HL-60 (cell line): ENCODE data around the gene WDFY1.

Source experiments
- TF ChIP-seq, protein P1 (sequence below): IDR thresholded peaks from 2 replicates; pipeline ENCODE4 v1.6.1; 2012; ENCODE audit warnings: low read depth; ENCODE audit not compliant: insufficient replicate concordance
- TF ChIP-seq, protein P2 (sequence below): IDR thresholded peaks from one replicate; pipeline ENCODE4 v1.5.1; 2011; ENCODE audit warnings: low read length, control low read depth, inconsistent platforms; ENCODE audit not compliant: insufficient read depth

DNA sequence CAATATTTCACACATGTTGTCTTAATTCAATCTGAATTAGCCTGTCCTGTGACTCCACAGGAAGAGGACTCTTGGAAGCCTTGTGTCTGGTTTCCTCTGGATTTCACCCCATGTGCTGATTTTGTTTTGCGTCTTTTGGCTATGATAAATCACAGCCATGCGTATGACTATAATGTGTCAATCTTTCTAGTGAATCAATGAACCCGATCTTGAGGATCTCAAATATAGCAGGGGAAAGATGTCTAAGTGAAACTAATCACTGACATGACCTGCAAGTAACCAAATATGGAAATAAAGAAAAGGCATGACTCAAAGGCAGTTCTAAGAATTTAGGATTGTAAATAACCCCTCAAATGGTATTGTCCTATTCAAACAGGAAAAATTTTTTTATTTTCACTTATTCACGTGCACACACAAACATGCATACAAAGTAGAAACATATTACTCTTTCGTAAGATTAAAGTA lies 8.2 kb downstream of the WDFY1 start:
- TF ChIP-seq, protein P1, sequence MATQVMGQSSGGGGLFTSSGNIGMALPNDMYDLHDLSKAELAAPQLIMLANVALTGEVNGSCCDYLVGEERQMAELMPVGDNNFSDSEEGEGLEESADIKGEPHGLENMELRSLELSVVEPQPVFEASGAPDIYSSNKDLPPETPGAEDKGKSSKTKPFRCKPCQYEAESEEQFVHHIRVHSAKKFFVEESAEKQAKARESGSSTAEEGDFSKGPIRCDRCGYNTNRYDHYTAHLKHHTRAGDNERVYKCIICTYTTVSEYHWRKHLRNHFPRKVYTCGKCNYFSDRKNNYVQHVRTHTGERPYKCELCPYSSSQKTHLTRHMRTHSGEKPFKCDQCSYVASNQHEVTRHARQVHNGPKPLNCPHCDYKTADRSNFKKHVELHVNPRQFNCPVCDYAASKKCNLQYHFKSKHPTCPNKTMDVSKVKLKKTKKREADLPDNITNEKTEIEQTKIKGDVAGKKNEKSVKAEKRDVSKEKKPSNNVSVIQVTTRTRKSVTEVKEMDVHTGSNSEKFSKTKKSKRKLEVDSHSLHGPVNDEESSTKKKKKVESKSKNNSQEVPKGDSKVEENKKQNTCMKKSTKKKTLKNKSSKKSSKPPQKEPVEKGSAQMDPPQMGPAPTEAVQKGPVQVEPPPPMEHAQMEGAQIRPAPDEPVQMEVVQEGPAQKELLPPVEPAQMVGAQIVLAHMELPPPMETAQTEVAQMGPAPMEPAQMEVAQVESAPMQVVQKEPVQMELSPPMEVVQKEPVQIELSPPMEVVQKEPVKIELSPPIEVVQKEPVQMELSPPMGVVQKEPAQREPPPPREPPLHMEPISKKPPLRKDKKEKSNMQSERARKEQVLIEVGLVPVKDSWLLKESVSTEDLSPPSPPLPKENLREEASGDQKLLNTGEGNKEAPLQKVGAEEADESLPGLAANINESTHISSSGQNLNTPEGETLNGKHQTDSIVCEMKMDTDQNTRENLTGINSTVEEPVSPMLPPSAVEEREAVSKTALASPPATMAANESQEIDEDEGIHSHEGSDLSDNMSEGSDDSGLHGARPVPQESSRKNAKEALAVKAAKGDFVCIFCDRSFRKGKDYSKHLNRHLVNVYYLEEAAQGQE, result no peak
- TF ChIP-seq, protein P2, sequence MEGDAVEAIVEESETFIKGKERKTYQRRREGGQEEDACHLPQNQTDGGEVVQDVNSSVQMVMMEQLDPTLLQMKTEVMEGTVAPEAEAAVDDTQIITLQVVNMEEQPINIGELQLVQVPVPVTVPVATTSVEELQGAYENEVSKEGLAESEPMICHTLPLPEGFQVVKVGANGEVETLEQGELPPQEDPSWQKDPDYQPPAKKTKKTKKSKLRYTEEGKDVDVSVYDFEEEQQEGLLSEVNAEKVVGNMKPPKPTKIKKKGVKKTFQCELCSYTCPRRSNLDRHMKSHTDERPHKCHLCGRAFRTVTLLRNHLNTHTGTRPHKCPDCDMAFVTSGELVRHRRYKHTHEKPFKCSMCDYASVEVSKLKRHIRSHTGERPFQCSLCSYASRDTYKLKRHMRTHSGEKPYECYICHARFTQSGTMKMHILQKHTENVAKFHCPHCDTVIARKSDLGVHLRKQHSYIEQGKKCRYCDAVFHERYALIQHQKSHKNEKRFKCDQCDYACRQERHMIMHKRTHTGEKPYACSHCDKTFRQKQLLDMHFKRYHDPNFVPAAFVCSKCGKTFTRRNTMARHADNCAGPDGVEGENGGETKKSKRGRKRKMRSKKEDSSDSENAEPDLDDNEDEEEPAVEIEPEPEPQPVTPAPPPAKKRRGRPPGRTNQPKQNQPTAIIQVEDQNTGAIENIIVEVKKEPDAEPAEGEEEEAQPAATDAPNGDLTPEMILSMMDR, result no peak
